ENCODE data around the gene DAGLA. TPM values are rescaled to one million over a fixed set of nuclear protein-coding genes. Genes with fewer than 3 reads are reported as not detected.

Gene DAGLA
- total and polyA plus RNA-seq, 2 donors (not counting 3 experiments of a cell fraction or from before 2014, with no cell fraction given): 2.5 to 4.7 TPM

- Histone ChIP-seq H4K20me1 (replicated peaks; ENCODE audit: control insufficient read depth, extremely low read depth, insufficient read depth, low read length) (no peaks in the 10 kb centered on the region), H3K36me3 (ENCODE audit: control insufficient read depth in 2 of 2, extremely low read depth in 1 of 2, insufficient read depth in 2 of 2, low read length in 2 of 2) (no peaks in the 10 kb centered on the region), H3K9me1 (replicated peaks; ENCODE audit: control insufficient read depth, extremely low read depth, insufficient read depth, low read length) (no peaks in the 10 kb centered on the region), H2AFZ (ENCODE audit: low read depth, low read length) (no peak overlapping the region), H3K4me2 (ENCODE audit: insufficient read depth, low read length) (no peak overlapping the region), H3K9ac (replicated peaks; ENCODE audit: extremely low read depth, insufficient read depth, low read length) (no peak overlapping the region), H3K4me1 (ENCODE audit: control insufficient read depth, extremely low read depth, insufficient read depth, low read length) (no peaks in the 10 kb centered on the region), H3K9me3 (replicated peaks; ENCODE audit: control insufficient read depth, insufficient read depth, low read length) (no peaks in the 10 kb centered on the region), H3K79me2 (ENCODE audit: control insufficient read depth, insufficient read depth, low read length) (no peaks in the 10 kb centered on the region), H3K27ac (ENCODE audit: insufficient read depth, low read depth, low read length) (no peak overlapping the region), H3K27me3 (ENCODE audit: control insufficient read depth in 2 of 2, insufficient read depth in 2 of 2, low read length in 2 of 2) (peaks cover 18 to 32% of the 10 kb centered on the region in 2 experiments), H3K4me3 (replicated peaks in 1 of 3; ENCODE audit: insufficient read depth in 1 of 3, low read depth in 1 of 3, low read length in 3 of 3) (no peak overlapping the region)
- POLR2A ChIA-PET: no interaction called here
- intact Hi-C loops (cut with micrococcal nuclease) (no loop called here), dilution Hi-C loops (cut with MboI; ENCODE audit: extremely low pct_ligation_motif_present, low sequenced_read_pairs) (no loop called here)
- no TSS peak for BruUV-seq (replicated peaks)
- no peak for TF ChIP-seq MYC (IDR thresholded peaks at IDR 0.05; ENCODE audit: low read depth, low read length)
- no peak for TF ChIP-seq POLR2A (IDR thresholded peaks at IDR 0.05; ENCODE audit: low read depth, low read length)
- no peak for TF ChIP-seq FOS (IDR thresholded peaks at IDR 0.05; ENCODE audit: borderline replicate concordance, insufficient read depth, low read length)
- no peak for TF ChIP-seq MAX (IDR thresholded peaks at IDR 0.05; ENCODE audit: insufficient read depth, insufficient read length)
- TF ChIP-seq POLR2AphosphoS5 (IDR thresholded peaks at IDR 0.05; ENCODE audit: insufficient read depth, low read depth, low read length): no peak
- TF ChIP-seq GATA2 (IDR thresholded peaks at IDR 0.05; ENCODE audit: insufficient read depth, insufficient read length, low read depth, low read length): no peak
- TF ChIP-seq CTCF (IDR thresholded peaks at IDR 0.05; ENCODE audit: extremely low read depth in 1 of 2, insufficient read depth in 1 of 2, low read depth in 1 of 2, low read length in 2 of 2): no peak
- peak; percentile 25 for TF ChIP-seq EZH2 (IDR thresholded peaks at IDR 0.05; ENCODE audit: borderline replicate concordance, low read depth, low read length, severe bottlenecking)
- CTCF ChIA-PET: interaction anchor here (2.0 to 2.3 kb wide), 2 partner anchors 38 to 58 kb away, joined by 6 to 16 read pairs; no protein-coding TSS in a partner anchor
- DNase-seq (ENCODE audit: low read depth, low spot score) (no peak), FAIRE-seq (no peak)
These were observed 4.4 kb upstream of the DAGLA start for GRCh38 chr11:61675826-61676225.

All from endothelial cell of umbilical vein (primary cell).